ENCODE results near the gene CHST3. TPM values are rescaled to one million over a fixed set of nuclear protein-coding genes. Genes with fewer than 3 reads are reported as not detected.

Gene CHST3
- total and polyA plus RNA-seq, 10 of the 15 experiments (the other 5 are each of a cell fraction or from before 2014, with no cell fraction given): 0.03 to 0.50 (median 0.05) TPM; not detected in 2

DNA sequence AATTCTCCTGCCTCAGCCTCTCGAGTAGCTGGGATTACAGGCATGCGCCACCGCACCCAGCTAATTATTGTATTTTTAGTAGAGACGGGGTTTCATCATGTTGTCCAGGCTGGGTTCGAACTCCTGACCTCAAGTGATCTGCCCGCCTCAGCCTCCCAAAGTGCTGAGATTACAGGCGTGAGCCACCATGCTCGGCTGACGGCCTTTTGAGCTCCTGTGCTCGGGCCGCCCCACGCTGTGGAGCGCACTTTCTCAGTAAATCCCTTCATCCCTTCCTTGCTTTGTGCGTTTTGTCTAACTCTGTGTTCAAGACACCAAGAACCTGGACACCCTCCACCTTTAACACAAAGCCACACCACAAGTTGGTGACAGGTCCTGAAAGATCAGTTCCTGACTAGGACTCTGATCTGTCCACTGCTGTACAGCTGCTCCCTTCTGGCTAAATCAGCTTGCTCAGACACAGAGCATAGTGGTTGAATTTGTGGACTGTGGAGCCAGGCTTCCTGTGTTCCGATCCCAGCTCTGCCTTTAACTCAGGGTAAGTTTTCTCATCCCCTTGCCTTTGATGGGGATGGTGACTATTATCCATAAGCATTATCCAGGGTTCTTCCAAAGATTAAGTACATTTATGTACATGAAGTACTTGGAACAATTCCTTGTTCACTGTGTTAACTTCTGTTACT, 20.1 kb downstream of the CHST3 start (continued):
- TF ChIP-seq, protein P1, sequence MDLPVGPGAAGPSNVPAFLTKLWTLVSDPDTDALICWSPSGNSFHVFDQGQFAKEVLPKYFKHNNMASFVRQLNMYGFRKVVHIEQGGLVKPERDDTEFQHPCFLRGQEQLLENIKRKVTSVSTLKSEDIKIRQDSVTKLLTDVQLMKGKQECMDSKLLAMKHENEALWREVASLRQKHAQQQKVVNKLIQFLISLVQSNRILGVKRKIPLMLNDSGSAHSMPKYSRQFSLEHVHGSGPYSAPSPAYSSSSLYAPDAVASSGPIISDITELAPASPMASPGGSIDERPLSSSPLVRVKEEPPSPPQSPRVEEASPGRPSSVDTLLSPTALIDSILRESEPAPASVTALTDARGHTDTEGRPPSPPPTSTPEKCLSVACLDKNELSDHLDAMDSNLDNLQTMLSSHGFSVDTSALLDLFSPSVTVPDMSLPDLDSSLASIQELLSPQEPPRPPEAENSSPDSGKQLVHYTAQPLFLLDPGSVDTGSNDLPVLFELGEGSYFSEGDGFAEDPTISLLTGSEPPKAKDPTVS (IDR thresholded peaks at IDR 0.05; ENCODE audit: low read depth, low read length): no peak
- no peak for TF ChIP-seq PML (IDR thresholded peaks at IDR 0.05; ENCODE audit: low read length)
- TF ChIP-seq LARP7 (IDR thresholded peaks at IDR 0.05): no peak
- TF ChIP-seq EZH2 (IDR thresholded peaks at IDR 0.05; ENCODE audit: borderline replicate concordance, control insufficient read depth, low read depth, low read length): no peak
- no peak for TF ChIP-seq NR2C2 (IDR thresholded peaks at IDR 0.05; ENCODE audit: borderline replicate concordance, control insufficient read depth, insufficient read length, low read depth)
- TF ChIP-seq RCOR1 (conservative IDR thresholded peaks at IDR 0.05; ENCODE audit: low read depth, low read length): no peak
- TF ChIP-seq, protein P2, sequence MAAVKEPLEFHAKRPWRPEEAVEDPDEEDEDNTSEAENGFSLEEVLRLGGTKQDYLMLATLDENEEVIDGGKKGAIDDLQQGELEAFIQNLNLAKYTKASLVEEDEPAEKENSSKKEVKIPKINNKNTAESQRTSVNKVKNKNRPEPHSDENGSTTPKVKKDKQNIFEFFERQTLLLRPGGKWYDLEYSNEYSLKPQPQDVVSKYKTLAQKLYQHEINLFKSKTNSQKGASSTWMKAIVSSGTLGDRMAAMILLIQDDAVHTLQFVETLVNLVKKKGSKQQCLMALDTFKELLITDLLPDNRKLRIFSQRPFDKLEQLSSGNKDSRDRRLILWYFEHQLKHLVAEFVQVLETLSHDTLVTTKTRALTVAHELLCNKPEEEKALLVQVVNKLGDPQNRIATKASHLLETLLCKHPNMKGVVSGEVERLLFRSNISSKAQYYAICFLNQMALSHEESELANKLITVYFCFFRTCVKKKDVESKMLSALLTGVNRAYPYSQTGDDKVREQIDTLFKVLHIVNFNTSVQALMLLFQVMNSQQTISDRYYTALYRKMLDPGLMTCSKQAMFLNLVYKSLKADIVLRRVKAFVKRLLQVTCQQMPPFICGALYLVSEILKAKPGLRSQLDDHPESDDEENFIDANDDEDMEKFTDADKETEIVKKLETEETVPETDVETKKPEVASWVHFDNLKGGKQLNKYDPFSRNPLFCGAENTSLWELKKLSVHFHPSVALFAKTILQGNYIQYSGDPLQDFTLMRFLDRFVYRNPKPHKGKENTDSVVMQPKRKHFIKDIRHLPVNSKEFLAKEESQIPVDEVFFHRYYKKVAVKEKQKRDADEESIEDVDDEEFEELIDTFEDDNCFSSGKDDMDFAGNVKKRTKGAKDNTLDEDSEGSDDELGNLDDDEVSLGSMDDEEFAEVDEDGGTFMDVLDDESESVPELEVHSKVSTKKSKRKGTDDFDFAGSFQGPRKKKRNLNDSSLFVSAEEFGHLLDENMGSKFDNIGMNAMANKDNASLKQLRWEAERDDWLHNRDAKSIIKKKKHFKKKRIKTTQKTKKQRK (IDR thresholded peaks at IDR 0.05; ENCODE audit: low read depth, low read length): no peak
- TF ChIP-seq, protein P3, sequence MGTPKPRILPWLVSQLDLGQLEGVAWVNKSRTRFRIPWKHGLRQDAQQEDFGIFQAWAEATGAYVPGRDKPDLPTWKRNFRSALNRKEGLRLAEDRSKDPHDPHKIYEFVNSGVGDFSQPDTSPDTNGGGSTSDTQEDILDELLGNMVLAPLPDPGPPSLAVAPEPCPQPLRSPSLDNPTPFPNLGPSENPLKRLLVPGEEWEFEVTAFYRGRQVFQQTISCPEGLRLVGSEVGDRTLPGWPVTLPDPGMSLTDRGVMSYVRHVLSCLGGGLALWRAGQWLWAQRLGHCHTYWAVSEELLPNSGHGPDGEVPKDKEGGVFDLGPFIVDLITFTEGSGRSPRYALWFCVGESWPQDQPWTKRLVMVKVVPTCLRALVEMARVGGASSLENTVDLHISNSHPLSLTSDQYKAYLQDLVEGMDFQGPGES (IDR thresholded peaks at IDR 0.05): no peak
- TF ChIP-seq FOXK2 (IDR thresholded peaks at IDR 0.05): no peak

Measured in GM12878 (cell line).